HG02571 (cell line): Measurements from ENCODE around the gene HVCN1.
A peak's percentile ranks its signal among the peaks of the same experiment; 100 is the strongest.

Experiments used
- ATAC-seq: cut with Tn5 transposase; IDR thresholded peaks from one replicate; pipeline ENCODE4 v1.9.1; 2021; ENCODE audit warnings: mild to moderate bottlenecking, moderate library complexity; ENCODE audit not compliant: unreplicated experiment

HVCN1 gene

GRCh38 chr12:110699591-110700445, 10.9 kb upstream of the HVCN1 start:
- no peak for ATAC-seq

GRCh38 chr12:110698171-110698902, 9.4 kb upstream of the HVCN1 start:
- ATAC-seq, result peak; percentile 78

DNA sequence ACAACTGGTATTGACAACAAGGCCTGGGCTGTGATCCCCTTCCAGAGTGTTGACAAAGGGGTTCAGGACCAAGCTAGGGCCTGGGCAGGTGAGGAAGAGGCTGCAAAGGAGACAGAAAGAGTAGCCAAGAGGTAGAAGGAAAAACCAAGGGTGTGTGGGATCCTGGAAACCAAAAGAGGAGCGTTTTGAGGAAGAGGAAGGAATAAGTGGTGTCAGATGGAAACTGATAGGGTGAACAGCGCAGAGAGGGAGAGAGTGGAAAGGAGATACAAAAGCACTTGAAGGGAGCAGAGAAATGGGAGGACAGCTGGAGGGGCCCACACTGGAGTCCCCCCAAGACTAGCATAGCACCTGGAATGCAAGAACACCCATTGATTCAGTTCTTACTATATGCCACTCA, 8.3 kb upstream of the HVCN1 start:
- ATAC-seq, result no peak

- no peak for ATAC-seq
Observed at GRCh38 chr12:110696283-110696682, 7.4 kb upstream of the HVCN1 start.

- ATAC-seq, result no peak
Observed at GRCh38 chr12:110694330-110694901, 5.5 kb upstream of the HVCN1 start.

DNA sequence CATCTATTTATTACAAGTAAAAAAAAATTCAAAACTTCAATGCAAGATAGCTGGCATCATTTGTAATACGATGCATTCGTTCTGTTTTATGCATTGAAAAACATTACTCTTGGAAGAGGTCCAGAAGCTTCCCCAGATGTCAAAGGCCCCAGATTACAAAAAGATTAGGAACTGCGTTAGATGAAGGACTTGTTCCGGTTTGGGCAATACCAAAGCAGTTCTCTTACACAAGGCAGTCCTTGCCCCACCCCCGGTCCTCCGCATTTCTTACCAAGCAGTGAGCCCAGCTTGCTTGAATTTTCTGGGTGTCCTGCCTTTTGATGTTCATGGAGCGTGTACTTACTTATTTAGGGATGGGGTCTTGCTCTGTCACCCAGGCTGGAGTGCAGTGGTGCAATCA, 4.8 kb upstream of the HVCN1 start:
- no peak for ATAC-seq

- ATAC-seq, result no peak
Observed at GRCh38 chr12:110690127-110690430, 1.2 kb upstream of the HVCN1 start.

DNA sequence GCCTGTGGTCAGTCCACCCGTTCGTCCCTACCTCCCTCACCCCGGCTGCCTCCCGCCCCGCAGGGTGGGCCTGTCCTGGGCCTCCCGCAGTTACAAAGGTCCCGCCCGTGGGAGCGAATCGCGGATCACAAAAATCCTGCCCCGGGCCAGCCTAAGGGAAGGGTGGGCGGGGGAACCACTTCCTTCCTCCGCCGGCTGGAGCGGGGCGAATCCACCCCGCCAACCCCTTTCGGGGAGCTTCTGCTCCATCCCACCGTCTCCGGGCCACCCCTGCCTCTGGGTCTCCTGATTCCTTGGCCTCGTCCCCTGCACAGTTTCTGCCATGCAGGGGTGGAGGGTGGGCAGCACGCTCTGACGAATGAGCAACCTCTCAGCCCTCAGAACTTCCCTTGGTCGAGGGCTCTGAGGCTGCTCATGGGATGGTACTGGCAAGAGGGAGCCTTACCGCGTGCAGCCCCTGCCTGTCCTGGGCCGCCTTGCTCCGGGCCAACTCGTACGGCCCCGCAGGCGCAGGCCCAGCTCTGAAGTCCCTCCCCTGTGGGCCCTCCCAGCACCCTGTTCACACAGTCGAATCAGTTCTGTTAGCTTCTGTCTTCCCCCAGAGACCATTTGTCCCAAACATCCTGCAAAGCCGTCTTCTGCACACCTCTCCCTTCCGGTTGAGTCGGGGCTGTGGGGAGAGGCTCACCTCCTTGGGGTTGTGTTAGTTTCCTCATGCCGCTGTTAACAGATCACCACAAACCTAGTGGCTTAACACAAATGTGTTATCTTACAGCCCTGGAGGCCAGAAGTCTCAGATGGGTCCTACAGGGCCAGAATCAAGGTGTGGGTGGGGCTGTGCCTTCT, 589 bp upstream of the HVCN1 start:
- no peak for ATAC-seq

GRCh38 chr12:110687396-110688169, 1.3 kb downstream of the HVCN1 start:
- ATAC-seq, result no peak

DNA sequence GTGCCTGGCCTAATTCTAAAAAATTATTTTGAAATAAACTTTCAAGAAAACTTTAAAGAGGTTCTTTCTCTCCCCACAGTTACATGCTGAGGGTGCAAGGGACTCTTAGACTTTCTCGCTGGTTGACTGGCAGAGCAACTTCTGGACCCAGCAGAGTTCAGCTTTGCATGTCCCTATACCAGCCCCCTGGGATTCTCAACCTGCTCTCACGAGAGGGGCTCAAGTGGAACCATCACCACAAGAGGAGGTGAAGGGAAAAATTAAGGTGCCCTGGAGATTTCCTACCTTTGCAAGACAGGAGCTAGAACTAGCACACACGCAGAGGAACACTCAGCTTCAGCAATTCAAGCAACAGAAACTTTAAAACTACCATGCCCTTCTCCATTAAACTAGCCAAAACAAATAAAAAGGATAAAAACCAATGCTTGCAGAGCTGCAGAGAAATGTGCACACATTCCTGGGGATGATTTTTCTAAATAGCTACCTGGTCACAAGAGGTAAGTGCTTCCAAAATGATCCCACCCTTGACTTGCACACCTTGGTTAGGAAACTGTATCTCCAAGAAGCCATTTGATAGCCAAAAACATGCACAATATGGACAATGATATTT, 2.5 kb downstream of the HVCN1 start:
- no peak for ATAC-seq

- no peak for ATAC-seq
Observed at GRCh38 chr12:110684312-110684836, 4.5 kb downstream of the HVCN1 start.

DNA sequence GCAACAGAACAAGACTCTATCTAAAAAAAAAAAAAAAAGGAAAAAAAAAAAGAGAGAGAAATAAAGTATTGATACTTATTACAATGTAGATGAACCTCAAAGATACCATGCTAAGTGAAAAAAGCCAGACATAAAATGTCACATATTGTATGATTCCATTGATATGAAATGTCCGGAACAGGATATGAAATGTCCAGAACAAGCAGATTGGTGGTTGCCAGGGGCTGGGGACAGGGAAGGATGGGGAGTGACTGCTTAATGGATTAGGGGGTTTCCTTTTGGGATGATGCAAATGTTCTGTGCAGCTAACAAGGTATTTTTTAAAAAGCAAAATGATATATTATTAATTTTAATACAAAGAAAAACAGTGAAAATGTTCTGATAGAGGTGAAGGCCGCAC, 5.0 kb downstream of the HVCN1 start:
- ATAC-seq, result no peak

DNA sequence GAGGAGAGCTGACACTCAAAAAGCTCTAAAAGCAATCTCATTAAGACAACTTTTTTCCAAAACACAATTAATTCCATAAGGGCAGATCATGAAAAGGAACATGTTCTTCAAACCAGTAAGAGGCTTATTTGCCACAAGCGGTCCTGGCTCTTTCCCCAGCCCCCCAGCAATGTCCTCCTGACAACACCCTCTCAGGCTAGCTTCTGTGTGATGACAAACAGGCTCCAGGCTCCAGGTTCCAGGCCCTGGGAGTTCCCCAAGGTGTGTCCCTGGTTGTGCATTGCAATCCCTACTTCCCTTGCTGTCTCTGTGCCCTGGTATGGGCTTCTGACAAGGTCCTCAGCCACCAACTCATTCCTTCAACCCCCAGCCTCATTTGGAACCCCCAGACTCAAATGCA, 8.9 kb downstream of the HVCN1 start:
- ATAC-seq, result no peak

DNA sequence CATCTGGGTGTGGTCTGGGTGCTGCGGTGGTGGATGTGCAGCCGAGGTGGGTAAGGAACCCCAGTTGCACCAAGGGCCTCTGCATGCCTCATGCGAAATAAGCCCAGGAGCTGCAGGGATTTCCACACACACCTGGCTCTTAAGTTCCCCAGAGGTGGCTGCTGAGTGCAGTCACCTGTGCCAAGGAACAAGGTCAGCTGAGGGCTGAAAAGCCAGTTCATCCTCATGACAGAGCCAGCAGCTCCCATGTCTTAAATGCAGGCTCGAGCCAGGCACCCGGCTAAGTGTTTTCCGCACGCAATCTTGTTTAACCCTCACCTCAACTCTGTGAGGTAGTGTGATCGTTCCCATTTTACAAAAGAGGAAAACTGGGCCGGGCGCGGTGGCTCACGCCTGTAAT, 9.7 kb downstream of the HVCN1 start:
- ATAC-seq, result no peak

GRCh38 chr12:110677982-110678381, 10.9 kb downstream of the HVCN1 start:
- peak; percentile 7 for ATAC-seq

DNA sequence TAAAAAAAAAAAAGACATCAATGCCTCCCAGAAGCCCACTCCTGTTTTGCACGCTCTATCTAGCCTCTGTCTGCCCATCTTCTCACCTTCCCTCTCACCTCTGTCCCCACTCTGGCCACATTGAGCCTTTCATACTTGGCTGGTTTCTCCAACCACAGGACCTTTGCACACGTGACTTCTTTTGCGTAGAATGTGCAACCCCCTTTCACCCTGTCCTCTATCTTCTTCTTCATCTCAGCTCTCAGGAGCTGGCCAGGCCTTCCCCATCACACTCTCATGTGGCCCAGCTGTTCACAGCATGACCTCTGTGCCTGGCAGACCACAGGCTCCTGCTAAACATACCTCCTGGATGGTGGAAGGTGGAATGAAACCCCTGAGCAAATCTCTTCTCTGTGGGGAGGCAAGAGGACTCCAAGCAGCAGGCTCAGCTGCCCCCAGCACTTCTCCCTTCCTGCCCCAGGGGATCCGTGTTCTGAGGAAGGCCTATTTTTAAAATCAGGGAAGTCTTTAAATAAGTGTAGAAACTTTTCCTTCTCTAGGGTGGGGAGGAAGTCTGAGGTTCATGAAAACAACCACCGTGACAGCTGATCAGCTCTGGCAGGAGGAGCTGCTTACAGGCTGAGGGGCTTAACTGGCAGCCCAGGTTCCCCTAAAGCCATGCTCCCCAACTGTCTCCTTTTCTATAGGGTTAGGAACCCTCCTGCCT, 11.6 kb downstream of the HVCN1 start:
- ATAC-seq, result peak; percentile 69

- ATAC-seq, result no peak
Observed at GRCh38 chr12:110676171-110676570, 12.7 kb downstream of the HVCN1 start.

- ATAC-seq, result peak; percentile 49
Observed at GRCh38 chr12:110670161-110670701, 18.7 kb downstream of the HVCN1 start.

DNA sequence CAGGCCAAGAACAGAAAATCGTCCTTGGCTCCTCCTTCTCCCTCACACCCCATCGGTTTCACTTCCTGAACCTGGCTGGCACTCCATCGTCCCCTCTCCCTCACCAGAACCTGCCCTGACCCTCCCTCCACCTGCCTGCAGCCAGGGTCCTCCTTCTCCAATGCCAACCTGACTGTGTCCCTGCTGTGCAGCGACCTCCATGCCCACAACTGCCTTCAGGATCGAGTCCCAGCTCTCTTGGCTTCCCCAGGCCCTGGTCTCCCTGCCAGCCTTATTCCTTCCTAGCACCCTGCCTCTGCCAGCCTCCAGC, 19.8 kb downstream of the HVCN1 start:
- no peak for ATAC-seq
